GM23338 (cell line): Measurements from ENCODE around the gene PRUNE2. TPM values are rescaled to one million over a fixed set of nuclear protein-coding genes. Genes with fewer than 3 reads are reported as not detected.
A peak's percentile ranks its signal among the peaks of the same experiment; 100 is the strongest.
"Not testable (repeated sequence)": the region's sequence is repeated elsewhere in the genome, so short reads cannot be mapped to it uniquely, and the experiment has no call there.

Experiments
- ATAC-seq: fragments of 200-7000 bp; cut with Tn5 transposase; 3 replicates; pipeline ENCODE4 v1.9.1; 2020
- DNase-seq: peaks from one replicate; pipeline ENCODE4 v3.0.0-alpha.2; 2015; ENCODE audit warnings: low spot score
- H2AFZ ChIP-seq: fragments of 200-600 bp; sonication (generic); 2 replicates; pipeline ENCODE4 v1.8.0; 2016; ENCODE audit warnings: antibody characterized with exemption, mild to moderate bottlenecking, moderate library complexity
- H3F3A ChIP-seq: fragments of 200-600 bp; sonication (generic); replicated peaks from 2 replicates; pipeline ENCODE4 v1.8.0; 2017; ENCODE audit warnings: antibody characterized with exemption, mixed run types, low read depth
- H3K27ac ChIP-seq: fragments of 200-600 bp; sonication (generic); 2 replicates; pipeline ENCODE4 v1.6.1; 2016; ENCODE audit warnings: low read depth
- H3K27me3 ChIP-seq: fragments of 200-600 bp; sonication (generic); 2 replicates; pipeline ENCODE4 v1.8.0; 2016; ENCODE audit warnings: mild to moderate bottlenecking, mixed run types, moderate library complexity; ENCODE audit not compliant: insufficient read depth
- H3K36me3 ChIP-seq: fragments of 200-600 bp; sonication (generic); 2 replicates; pipeline ENCODE4 v1.8.0; 2016; ENCODE audit warnings: mild to moderate bottlenecking; ENCODE audit not compliant: insufficient read depth
- H3K4me1 ChIP-seq: fragments of 200-600 bp; sonication (generic); 2 replicates; pipeline ENCODE4 v1.8.0; 2016; ENCODE audit warnings: mild to moderate bottlenecking, moderate library complexity; ENCODE audit not compliant: insufficient read depth
- H3K4me2 ChIP-seq: fragments of 200-600 bp; sonication (generic); 2 replicates; pipeline ENCODE4 v1.7.1; 2017; ENCODE audit warnings: mixed run types
- H3K4me3 ChIP-seq: fragments of 200-600 bp; sonication (generic); 2 replicates; pipeline ENCODE4 v1.6.1; 2016; ENCODE audit warnings: mixed run types
- H3K79me2 ChIP-seq: fragments of 200-600 bp; sonication (generic); replicated peaks from 2 replicates; pipeline ENCODE4 v1.8.0; 2017; ENCODE audit warnings: mild to moderate bottlenecking; ENCODE audit not compliant: insufficient read depth
- H3K9me2 ChIP-seq: fragments of 200-600 bp; sonication (generic); 2 replicates; pipeline ENCODE4 v1.8.0; 2017; ENCODE audit not compliant: insufficient read depth
- H4K20me1 ChIP-seq: fragments of 200-600 bp; sonication (generic); replicated peaks from 2 replicates; pipeline ENCODE4 v1.8.0; 2017; ENCODE audit warnings: mild to moderate bottlenecking; ENCODE audit not compliant: insufficient read depth
- H3K27ac Mint-ChIP-seq: 2 replicates; pipeline ENCODE4 v1.8.0; 2020; ENCODE audit warnings: inconsistent platforms, mild to moderate bottlenecking, moderate library complexity, mixed read lengths
- H3K27me3 Mint-ChIP-seq: 3 replicates; pipeline ENCODE4 v1.8.0; 2022; ENCODE audit warnings: low read depth, mild to moderate bottlenecking, moderate library complexity, mixed read lengths, inconsistent platforms; ENCODE audit not compliant: insufficient read depth, poor library complexity
- H3K36me3 Mint-ChIP-seq: 3 replicates; pipeline ENCODE4 v1.8.0; 2021; ENCODE audit warnings: low read depth, mild to moderate bottlenecking, inconsistent platforms, moderate library complexity, mixed read lengths
- H3K4me1 Mint-ChIP-seq: 3 replicates; pipeline ENCODE4 v1.8.0; 2020; ENCODE audit warnings: mild to moderate bottlenecking, inconsistent platforms, mixed read lengths
- H3K4me3 Mint-ChIP-seq: 3 replicates; pipeline ENCODE4 v1.8.0; 2021; ENCODE audit warnings: moderate library complexity, mild to moderate bottlenecking, inconsistent platforms, mixed read lengths
- H3K9me3 Mint-ChIP-seq: 3 replicates; pipeline ENCODE4 v1.8.0; 2020; ENCODE audit warnings: moderate library complexity, mild to moderate bottlenecking, inconsistent platforms, mixed read lengths
- CREB1 ChIP-seq: fragments of 250-450 bp; sonication (Bioruptor Pico); IDR thresholded peaks from 2 replicates; pipeline ENCODE4 v1.5.0; 2020; ENCODE audit warnings: low read depth, mild to moderate bottlenecking, moderate library complexity
- JUNB ChIP-seq: IDR thresholded peaks from one replicate; pipeline ENCODE4 v1.6.1; 2016; ENCODE audit warnings: antibody characterized with exemption; ENCODE audit not compliant: unreplicated experiment
- NANOG ChIP-seq: IDR thresholded peaks from 2 replicates; pipeline ENCODE4 v1.6.1; 2016; ENCODE audit warnings: antibody characterized with exemption, borderline replicate concordance
- POLR2AphosphoS5 ChIP-seq: IDR thresholded peaks from 2 replicates; pipeline ENCODE4 v1.6.1; 2016; ENCODE audit warnings: antibody characterized with exemption, low read depth
- ZNF331 ChIP-seq: fragments of 250-450 bp; sonication (Bioruptor Pico); IDR thresholded peaks from 2 replicates; pipeline ENCODE4 v1.5.0; 2020; ENCODE audit warnings: low read depth, mild to moderate bottlenecking, moderate library complexity
- polyA plus RNA-seq: library from polyadenylated mRNA; unstranded; fragments of >200 nt; fragmentation: Nextera tagmentation; extraction: Ambion mirVana; gene quantifications from 2 replicates; pipeline ENCODE4 v1.2.1, GENCODE V29; 2016
- total RNA-seq: library from RNA; depleted of rRNA; stranded (reverse); fragments of >200 nt; shearing (Covaris generic); gene quantifications from 2 replicates; pipeline ENCODE4 v1.2.3, GENCODE V29; 2014
- TF ChIP-seq, protein P1 (sequence below), 2 experiments: fragments of 200-600 bp in 1 of 2; sonication (generic) in 1 of 2; conservative IDR thresholded peaks; 2 replicates each; pipeline versions ENCODE4 v1.5.1 to v1.6.1; 2016 to 2017; ENCODE audit warnings: antibody characterized with exemption in 2 of 2, low read depth in 2 of 2, mild to moderate bottlenecking in 2 of 2, moderate library complexity in 1 of 2
- TF ChIP-seq, protein P2 (sequence below): IDR thresholded peaks from 2 replicates; pipeline ENCODE4 v1.6.1; 2016; ENCODE audit warnings: antibody characterized with exemption
- TF ChIP-seq, protein P3 (sequence below): IDR thresholded peaks from one replicate; pipeline ENCODE4 v1.6.1; 2018; ENCODE audit warnings: antibody characterized with exemption; ENCODE audit not compliant: unreplicated experiment

Gene PRUNE2
- total and polyA plus RNA-seq, 2 experiments from 2014 or later: 10.6 to 26.5 TPM

DNA sequence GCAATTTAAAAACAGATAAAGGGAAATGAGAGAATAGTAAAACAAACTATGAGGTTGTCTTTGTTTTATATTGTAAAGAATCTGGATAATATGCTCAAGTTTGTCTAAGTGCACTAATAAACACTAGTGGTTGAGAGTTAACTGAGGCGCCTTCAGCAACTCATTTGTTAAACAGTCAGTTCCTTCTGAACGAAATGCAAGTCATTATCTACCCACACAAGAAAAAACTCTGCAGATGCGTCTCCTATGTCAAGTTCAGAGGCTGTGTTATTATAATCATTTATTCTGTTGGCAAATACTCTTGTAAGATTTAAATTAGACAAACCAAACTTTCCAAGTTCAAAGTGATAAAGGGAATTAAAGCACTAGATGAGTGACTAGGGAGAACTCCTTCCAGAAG, 162.0 kb downstream of the PRUNE2 start:
- H3F3A ChIP-seq: no peaks in the 10 kb centered on the region
- no peaks in the 10 kb centered on the region for H3K9me2 ChIP-seq
- Mint-ChIP-seq H3K27me3 (peaks cover 6% of the 10 kb centered on the region), H3K4me3 (no peak overlapping the region), H3K9me3 (no peaks in the 10 kb centered on the region), H3K36me3 (no peaks in the 10 kb centered on the region; the same call in 2 of the 3 replicates), H3K27ac (no peak overlapping the region), H3K4me1 (peaks cover 4% of the 10 kb centered on the region; the same call in 2 of the 3 replicates)
- no peak overlapping the region for H3K27ac ChIP-seq
- DNase-seq (no peak), ATAC-seq (no peak)
- 0 out of 2 replicates have a peak, but pooled peaks cover 3% of the 10 kb centered on the region for H3K4me1 ChIP-seq
- H3K36me3 ChIP-seq: 0 out of 2 replicates have a peak, but pooled peaks cover 7% of the 10 kb centered on the region
- TF ChIP-seq ZNF331 (CRISPR knock-in tag) (no peak), JUNB (no peak), NANOG (no peak)
- TF ChIP-seq, protein P1, sequence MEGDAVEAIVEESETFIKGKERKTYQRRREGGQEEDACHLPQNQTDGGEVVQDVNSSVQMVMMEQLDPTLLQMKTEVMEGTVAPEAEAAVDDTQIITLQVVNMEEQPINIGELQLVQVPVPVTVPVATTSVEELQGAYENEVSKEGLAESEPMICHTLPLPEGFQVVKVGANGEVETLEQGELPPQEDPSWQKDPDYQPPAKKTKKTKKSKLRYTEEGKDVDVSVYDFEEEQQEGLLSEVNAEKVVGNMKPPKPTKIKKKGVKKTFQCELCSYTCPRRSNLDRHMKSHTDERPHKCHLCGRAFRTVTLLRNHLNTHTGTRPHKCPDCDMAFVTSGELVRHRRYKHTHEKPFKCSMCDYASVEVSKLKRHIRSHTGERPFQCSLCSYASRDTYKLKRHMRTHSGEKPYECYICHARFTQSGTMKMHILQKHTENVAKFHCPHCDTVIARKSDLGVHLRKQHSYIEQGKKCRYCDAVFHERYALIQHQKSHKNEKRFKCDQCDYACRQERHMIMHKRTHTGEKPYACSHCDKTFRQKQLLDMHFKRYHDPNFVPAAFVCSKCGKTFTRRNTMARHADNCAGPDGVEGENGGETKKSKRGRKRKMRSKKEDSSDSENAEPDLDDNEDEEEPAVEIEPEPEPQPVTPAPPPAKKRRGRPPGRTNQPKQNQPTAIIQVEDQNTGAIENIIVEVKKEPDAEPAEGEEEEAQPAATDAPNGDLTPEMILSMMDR (conservative IDR thresholded peaks at IDR 0.05; ENCODE audit: low read depth in 2 of 2): no peak
- TF ChIP-seq, protein P2, sequence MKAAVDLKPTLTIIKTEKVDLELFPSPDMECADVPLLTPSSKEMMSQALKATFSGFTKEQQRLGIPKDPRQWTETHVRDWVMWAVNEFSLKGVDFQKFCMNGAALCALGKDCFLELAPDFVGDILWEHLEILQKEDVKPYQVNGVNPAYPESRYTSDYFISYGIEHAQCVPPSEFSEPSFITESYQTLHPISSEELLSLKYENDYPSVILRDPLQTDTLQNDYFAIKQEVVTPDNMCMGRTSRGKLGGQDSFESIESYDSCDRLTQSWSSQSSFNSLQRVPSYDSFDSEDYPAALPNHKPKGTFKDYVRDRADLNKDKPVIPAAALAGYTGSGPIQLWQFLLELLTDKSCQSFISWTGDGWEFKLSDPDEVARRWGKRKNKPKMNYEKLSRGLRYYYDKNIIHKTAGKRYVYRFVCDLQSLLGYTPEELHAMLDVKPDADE: no peak
- H4K20me1 ChIP-seq: 0 out of 2 replicates have a peak, but pooled peaks cover 3% of the 10 kb centered on the region
- H3K4me3 ChIP-seq: no peak overlapping the region
- no peaks in the 10 kb centered on the region for H3K79me2 ChIP-seq
- no peak overlapping the region for H3K4me2 ChIP-seq
- H2AFZ ChIP-seq: no peak overlapping the region
- no peaks in the 10 kb centered on the region for H3K27me3 ChIP-seq

DNA sequence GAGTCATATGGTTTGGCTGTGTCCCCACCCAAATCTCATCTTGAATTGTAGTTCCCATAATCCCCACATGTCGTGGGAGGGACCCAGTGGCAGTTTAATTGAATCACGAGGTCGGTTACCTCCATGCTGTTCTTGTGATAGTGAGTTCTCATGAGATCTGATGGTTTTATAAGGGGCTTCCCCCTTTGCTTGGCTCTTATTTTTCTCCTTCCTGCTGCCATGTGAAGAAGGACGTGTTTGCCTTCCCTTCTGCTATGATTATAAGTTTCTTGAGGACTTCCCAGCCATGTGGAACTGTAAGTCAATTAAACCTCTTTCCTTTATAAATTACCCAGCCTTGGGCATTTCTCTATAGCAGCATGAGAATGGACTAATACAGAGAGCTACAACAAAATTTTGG, 163.0 kb downstream of the PRUNE2 start:
- H3K4me2 ChIP-seq, H3K27me3 ChIP-seq, H3K36me3 ChIP-seq, H3K4me3 ChIP-seq, H3K27ac Mint-ChIP-seq, H3K4me1 ChIP-seq, H3K36me3 Mint-ChIP-seq, H3K27ac ChIP-seq, H2AFZ ChIP-seq, H3K27me3 Mint-ChIP-seq, ATAC-seq, H3K9me3 Mint-ChIP-seq, H3K4me1 Mint-ChIP-seq, H3K79me2 ChIP-seq, DNase-seq, H4K20me1 ChIP-seq, H3K9me2 ChIP-seq, H3K4me3 Mint-ChIP-seq, H3F3A ChIP-seq: not testable (repeated sequence)

DNA sequence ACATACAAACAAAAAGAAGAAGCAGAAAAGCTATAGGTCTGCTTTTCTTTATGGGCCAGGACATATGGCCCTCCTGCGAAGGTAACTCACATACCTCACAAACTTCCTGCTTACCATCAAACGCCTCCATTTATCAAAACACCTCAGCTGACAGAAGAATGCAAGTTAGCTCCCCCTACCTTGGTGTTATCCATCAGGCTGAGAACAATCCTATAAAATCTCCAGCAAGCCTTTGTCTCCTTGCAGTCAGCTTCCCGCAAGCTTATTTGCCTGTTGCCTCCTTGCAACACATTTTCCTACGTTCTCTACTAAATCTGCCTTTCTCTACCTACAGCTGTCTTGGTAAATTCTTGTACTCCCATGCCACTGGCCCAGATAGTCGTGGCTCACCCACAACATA, 164.4 kb downstream of the PRUNE2 start:
- 0 out of 2 replicates have a peak, but pooled peaks cover 7% of the 10 kb centered on the region for H3K36me3 ChIP-seq
- H3K4me3 ChIP-seq: no peak overlapping the region
- H3K27ac ChIP-seq: 0 out of 2 replicates have a peak overlapping the region, but pooled peaks have one; percentile 35
- peaks cover 4% of the 10 kb centered on the region for H3K27me3 Mint-ChIP-seq
- ATAC-seq (no peak; the same call in 2 of the 3 replicates), DNase-seq (peak; percentile 49)
- H3K27me3 ChIP-seq: no peaks in the 10 kb centered on the region
- H3K9me3 Mint-ChIP-seq: no peaks in the 10 kb centered on the region
- no peaks in the 10 kb centered on the region for H3K9me2 ChIP-seq
- 0 out of 2 replicates have a peak, but pooled peaks cover 3% of the 10 kb centered on the region for H3K4me1 ChIP-seq
- no peaks in the 10 kb centered on the region for H3K79me2 ChIP-seq
- H3K27ac Mint-ChIP-seq: no peak overlapping the region
- no peak overlapping the region for H2AFZ ChIP-seq
- no peak overlapping the region for H3K4me3 Mint-ChIP-seq
- no peaks in the 10 kb centered on the region for H3F3A ChIP-seq
- H3K36me3 Mint-ChIP-seq: no peaks in the 10 kb centered on the region; the same call in 2 of the 3 replicates
- peaks cover 4% of the 10 kb centered on the region; the same call in 2 of the 3 replicates for H3K4me1 Mint-ChIP-seq
- H4K20me1 ChIP-seq: 0 out of 2 replicates have a peak, but pooled peaks cover 3% of the 10 kb centered on the region
- no peak overlapping the region for H3K4me2 ChIP-seq
- TF ChIP-seq CREB1 (CRISPR knock-in tag): no peak
- TF ChIP-seq, protein P3, sequence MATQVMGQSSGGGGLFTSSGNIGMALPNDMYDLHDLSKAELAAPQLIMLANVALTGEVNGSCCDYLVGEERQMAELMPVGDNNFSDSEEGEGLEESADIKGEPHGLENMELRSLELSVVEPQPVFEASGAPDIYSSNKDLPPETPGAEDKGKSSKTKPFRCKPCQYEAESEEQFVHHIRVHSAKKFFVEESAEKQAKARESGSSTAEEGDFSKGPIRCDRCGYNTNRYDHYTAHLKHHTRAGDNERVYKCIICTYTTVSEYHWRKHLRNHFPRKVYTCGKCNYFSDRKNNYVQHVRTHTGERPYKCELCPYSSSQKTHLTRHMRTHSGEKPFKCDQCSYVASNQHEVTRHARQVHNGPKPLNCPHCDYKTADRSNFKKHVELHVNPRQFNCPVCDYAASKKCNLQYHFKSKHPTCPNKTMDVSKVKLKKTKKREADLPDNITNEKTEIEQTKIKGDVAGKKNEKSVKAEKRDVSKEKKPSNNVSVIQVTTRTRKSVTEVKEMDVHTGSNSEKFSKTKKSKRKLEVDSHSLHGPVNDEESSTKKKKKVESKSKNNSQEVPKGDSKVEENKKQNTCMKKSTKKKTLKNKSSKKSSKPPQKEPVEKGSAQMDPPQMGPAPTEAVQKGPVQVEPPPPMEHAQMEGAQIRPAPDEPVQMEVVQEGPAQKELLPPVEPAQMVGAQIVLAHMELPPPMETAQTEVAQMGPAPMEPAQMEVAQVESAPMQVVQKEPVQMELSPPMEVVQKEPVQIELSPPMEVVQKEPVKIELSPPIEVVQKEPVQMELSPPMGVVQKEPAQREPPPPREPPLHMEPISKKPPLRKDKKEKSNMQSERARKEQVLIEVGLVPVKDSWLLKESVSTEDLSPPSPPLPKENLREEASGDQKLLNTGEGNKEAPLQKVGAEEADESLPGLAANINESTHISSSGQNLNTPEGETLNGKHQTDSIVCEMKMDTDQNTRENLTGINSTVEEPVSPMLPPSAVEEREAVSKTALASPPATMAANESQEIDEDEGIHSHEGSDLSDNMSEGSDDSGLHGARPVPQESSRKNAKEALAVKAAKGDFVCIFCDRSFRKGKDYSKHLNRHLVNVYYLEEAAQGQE: no peak
- TF ChIP-seq, protein P1 (conservative IDR thresholded peaks at IDR 0.05; ENCODE audit: low read depth in 2 of 2): no peak
- no peak for TF ChIP-seq POLR2AphosphoS5
- TF ChIP-seq, protein P2: no peak
- no peak for TF ChIP-seq JUNB
- TF ChIP-seq NANOG: no peak
